Neural progenitor cell (in vitro differentiated cells): Measurements from ENCODE around the gene GABARAP. TPM values are rescaled to one million over a fixed set of nuclear protein-coding genes. Genes with fewer than 3 reads are reported as not detected.
A peak's percentile ranks its signal among the peaks of the same experiment; 100 is the strongest.

Experiments
- DNase-seq: peaks from one replicate; pipeline ENCODE4 v3.0.0-alpha.2; 2016; ENCODE audit warnings: low spot score
- H2AFZ ChIP-seq: fragments of 200-600 bp; sonication (generic); replicated peaks from 2 replicates; pipeline ENCODE4 v1.6.1; 2016; ENCODE audit warnings: antibody characterized with exemption
- H3F3A ChIP-seq: fragments of 200-600 bp; sonication (generic); 2 replicates; pipeline ENCODE4 v1.6.1; 2016; ENCODE audit warnings: antibody characterized with exemption, low read depth
- H3K27ac ChIP-seq: fragments of 200-600 bp; sonication (generic); 2 replicates; pipeline ENCODE4 v1.5.1; 2016; ENCODE audit warnings: mild to moderate bottlenecking
- H3K27me3 ChIP-seq: fragments of 200-600 bp; sonication (generic); 2 replicates; pipeline ENCODE4 v1.6.1; 2016; ENCODE audit warnings: mild to moderate bottlenecking, moderate library complexity
- H3K36me3 ChIP-seq: fragments of 200-600 bp; sonication (generic); 2 replicates; pipeline ENCODE4 v1.5.1; 2016
- H3K4me1 ChIP-seq: fragments of 200-600 bp; sonication (generic); 2 replicates; pipeline ENCODE4 v1.6.1; 2016; ENCODE audit warnings: mixed run types
- H3K4me2 ChIP-seq: fragments of 200-600 bp; sonication (generic); 2 replicates; pipeline ENCODE4 v1.6.1; 2016
- H3K4me3 ChIP-seq: fragments of 200-600 bp; sonication (generic); 2 replicates; pipeline ENCODE4 v1.5.1; 2016
- H3K79me2 ChIP-seq: fragments of 200-600 bp; sonication (generic); 2 replicates; pipeline ENCODE4 v1.6.1; 2016; ENCODE audit warnings: low read depth
- H3K9ac ChIP-seq: fragments of 200-600 bp; sonication (generic); 2 replicates; pipeline ENCODE4 v1.6.1; 2016
- H3K9me3 ChIP-seq: fragments of 200-600 bp; sonication (generic); 2 replicates; pipeline ENCODE4 v1.5.1; 2016; ENCODE audit warnings: low read depth
- H4K20me1 ChIP-seq: fragments of 200-600 bp; sonication (generic); 2 replicates; pipeline ENCODE4 v1.6.1; 2016; ENCODE audit warnings: low read depth
- H3K27ac Mint-ChIP-seq: 3 replicates; pipeline ENCODE4 v1.8.0; 2021; ENCODE audit warnings: mixed read lengths
- H3K27me3 Mint-ChIP-seq: 2 replicates; pipeline ENCODE4 v1.8.0; 2022; ENCODE audit warnings: low read depth, mild to moderate bottlenecking, inconsistent platforms, moderate library complexity, mixed read lengths; ENCODE audit not compliant: insufficient read depth
- H3K36me3 Mint-ChIP-seq: 3 replicates; pipeline ENCODE4 v1.8.0; 2021; ENCODE audit warnings: mixed read lengths
- H3K4me1 Mint-ChIP-seq: 3 replicates; pipeline ENCODE4 v1.8.0; 2021; ENCODE audit warnings: mixed read lengths
- H3K4me3 Mint-ChIP-seq: 3 replicates; pipeline ENCODE4 v1.8.0; 2021; ENCODE audit warnings: mild to moderate bottlenecking, moderate library complexity, mixed read lengths
- H3K9me3 Mint-ChIP-seq: 3 replicates; pipeline ENCODE4 v1.8.0; 2020; ENCODE audit warnings: mixed read lengths
- EZH2 ChIP-seq: fragments of 200-600 bp; sonication (generic); IDR thresholded peaks from 2 replicates; pipeline ENCODE4 v1.6.1; 2017; ENCODE audit warnings: antibody characterized with exemption, mild to moderate bottlenecking, moderate library complexity
- EZH2phosphoT487 ChIP-seq: fragments of 200-600 bp; sonication (generic); IDR thresholded peaks from 2 replicates; pipeline ENCODE4 v1.6.1; 2017; ENCODE audit warnings: antibody characterized with exemption
- total RNA-seq: library from RNA; depleted of rRNA; stranded (reverse); fragments of >200 nt; gene quantifications from 2 replicates; pipeline ENCODE4 v1.2.3, GENCODE V29; 2015; ENCODE audit warnings: low replicate concordance
- TF ChIP-seq, protein P1 (sequence below): fragments of 200-600 bp; sonication (generic); IDR thresholded peaks from 2 replicates; pipeline ENCODE4 v1.5.1; 2017; ENCODE audit warnings: antibody characterized with exemption, mild to moderate bottlenecking

Gene GABARAP
- total RNA-seq, 1 donor from 2014 or later: 225 TPM

DNA sequence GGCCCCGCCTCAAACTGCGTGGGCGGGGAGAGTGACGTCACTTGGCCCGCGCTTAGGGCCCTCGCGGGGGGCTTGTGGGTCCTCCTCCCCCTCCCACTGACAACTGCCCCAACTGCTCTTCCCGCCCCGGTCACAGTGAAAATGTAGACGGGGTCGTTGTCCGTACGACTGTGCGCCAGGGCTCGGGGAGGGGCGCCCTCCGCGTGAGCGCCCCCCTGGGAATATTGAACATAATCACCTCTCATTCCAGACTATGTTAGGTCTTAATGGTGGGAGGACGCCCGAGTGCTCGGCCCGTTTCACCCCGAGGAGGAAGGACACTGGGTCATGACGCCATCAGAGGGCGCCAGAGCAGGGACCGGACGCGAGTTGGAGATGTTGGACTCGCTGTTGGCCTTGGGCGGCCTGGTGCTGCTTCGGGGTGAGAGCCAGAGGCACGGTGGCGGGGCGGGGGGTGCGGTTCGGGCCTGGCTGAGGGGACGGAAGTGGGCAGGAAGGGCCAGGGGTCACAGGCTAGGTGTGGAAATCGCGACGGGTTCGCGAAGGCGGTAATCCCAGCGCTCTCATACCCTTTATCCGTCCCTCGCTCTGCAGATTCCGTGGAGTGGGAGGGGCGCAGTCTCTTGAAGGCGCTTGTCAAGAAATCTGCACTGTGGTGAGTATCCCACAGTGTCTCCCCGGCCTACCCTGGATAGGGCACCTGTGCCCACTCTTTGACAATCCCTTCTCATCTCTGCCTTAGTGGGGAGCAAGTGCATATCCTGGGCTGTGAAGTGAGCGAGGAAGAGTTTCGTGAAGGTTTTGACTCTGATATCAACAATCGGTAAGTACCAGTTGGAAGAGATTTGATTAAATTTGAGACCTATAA is 10.2 kb upstream of the GABARAP start, which contains the start of gene ELP5:
Gene ELP5 (plus strand): TSS at position 40 of the 868 bp plus-strand sequence. CDS start 336 bp downstream, at position 376.
- H3K9me3 Mint-ChIP-seq: no peaks in the 10 kb centered on the region
- peak within 1 kb of the TSS; percentile 99 for H3K27ac Mint-ChIP-seq
- H3K36me3 Mint-ChIP-seq: peaks cover 19% of the 10 kb centered on the region
- H3K27me3 ChIP-seq: no peaks in the 10 kb centered on the region
- H4K20me1 ChIP-seq: peaks cover 32% of the 10 kb centered on the region
- peaks cover 3% of the 10 kb centered on the region for H3K36me3 ChIP-seq
- H3K9ac ChIP-seq: peak within 1 kb of the TSS; percentile 72
- DNase-seq: peak; percentile 98
- TF ChIP-seq, protein P1, sequence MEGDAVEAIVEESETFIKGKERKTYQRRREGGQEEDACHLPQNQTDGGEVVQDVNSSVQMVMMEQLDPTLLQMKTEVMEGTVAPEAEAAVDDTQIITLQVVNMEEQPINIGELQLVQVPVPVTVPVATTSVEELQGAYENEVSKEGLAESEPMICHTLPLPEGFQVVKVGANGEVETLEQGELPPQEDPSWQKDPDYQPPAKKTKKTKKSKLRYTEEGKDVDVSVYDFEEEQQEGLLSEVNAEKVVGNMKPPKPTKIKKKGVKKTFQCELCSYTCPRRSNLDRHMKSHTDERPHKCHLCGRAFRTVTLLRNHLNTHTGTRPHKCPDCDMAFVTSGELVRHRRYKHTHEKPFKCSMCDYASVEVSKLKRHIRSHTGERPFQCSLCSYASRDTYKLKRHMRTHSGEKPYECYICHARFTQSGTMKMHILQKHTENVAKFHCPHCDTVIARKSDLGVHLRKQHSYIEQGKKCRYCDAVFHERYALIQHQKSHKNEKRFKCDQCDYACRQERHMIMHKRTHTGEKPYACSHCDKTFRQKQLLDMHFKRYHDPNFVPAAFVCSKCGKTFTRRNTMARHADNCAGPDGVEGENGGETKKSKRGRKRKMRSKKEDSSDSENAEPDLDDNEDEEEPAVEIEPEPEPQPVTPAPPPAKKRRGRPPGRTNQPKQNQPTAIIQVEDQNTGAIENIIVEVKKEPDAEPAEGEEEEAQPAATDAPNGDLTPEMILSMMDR: peak; percentile 44
- TF ChIP-seq EZH2: peak; percentile 37
- TF ChIP-seq EZH2phosphoT487: peak; percentile 28
- peak within 1 kb of the TSS; percentile 61 for H3K4me3 ChIP-seq
- peaks cover 12% of the 10 kb centered on the region for H3K27me3 Mint-ChIP-seq
- peaks cover 52% of the 10 kb centered on the region for H3K79me2 ChIP-seq
- peak within 1 kb of the TSS; percentile 85 for H2AFZ ChIP-seq
- peaks cover 18% of the 10 kb centered on the region for H3F3A ChIP-seq
- H3K4me1 ChIP-seq: peaks cover 16% of the 10 kb centered on the region
- peak within 1 kb of the TSS; percentile 89 for H3K4me3 Mint-ChIP-seq
- peaks cover 34% of the 10 kb centered on the region for H3K4me1 Mint-ChIP-seq
- H3K4me2 ChIP-seq: peak within 1 kb of the TSS; percentile 100
- peak within 1 kb of the TSS; percentile 98 for H3K27ac ChIP-seq
- no peaks in the 10 kb centered on the region for H3K9me3 ChIP-seq

DNA sequence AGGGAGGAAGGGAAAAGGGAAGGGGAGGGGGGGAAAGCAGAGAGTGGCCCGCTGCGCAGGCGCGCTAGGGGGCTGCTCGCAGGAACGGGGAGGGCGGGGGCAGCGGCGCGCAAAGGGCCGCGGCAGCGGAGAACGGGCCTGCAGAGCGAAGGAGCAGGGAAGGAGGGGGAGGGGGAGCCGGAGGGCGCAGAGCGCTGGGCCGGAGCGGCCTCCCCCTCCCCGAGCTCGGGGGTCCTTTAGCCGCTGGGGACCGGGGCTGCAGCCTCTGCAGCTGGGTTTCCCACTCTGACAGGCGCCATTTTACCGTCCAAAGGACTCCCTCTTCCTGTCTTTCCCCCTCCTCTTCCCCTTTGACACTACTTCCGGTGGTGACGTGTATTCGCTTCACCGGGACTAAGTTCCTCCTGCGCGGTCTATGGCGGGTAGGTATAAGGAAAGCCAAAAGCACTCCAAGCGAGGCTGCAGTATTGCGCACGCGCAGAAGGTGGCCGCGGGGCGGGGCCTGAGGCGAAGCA is 9.5 kb upstream of the GABARAP start, which contains the start of gene CTDNEP1:
Gene CTDNEP1 (minus strand): TSS at position 74 of the 515 bp plus-strand sequence. CDS start 438 bp downstream, outside the sequence.
- Histone ChIP-seq H3K4me3 (peak within 1 kb of the TSS; percentile 61), H3F3A (peaks cover 18% of the 10 kb centered on the region), H3K4me2 (peak within 1 kb of the TSS; percentile 100), H3K9me3 (no peaks in the 10 kb centered on the region), H3K9ac (peak within 1 kb of the TSS; percentile 72), H4K20me1 (peaks cover 34% of the 10 kb centered on the region), H3K36me3 (peaks cover 3% of the 10 kb centered on the region), H3K27ac (peak within 1 kb of the TSS; percentile 98), H3K4me1 (peaks cover 16% of the 10 kb centered on the region), H3K79me2 (peaks cover 59% of the 10 kb centered on the region), H3K27me3 (no peaks in the 10 kb centered on the region), H2AFZ (peak within 1 kb of the TSS; percentile 85)
- H3K27me3 Mint-ChIP-seq: peaks cover 12% of the 10 kb centered on the region
- H3K9me3 Mint-ChIP-seq: no peaks in the 10 kb centered on the region
- H3K4me3 Mint-ChIP-seq: peak within 1 kb of the TSS; percentile 89
- H3K27ac Mint-ChIP-seq: peak within 1 kb of the TSS; percentile 99
- H3K36me3 Mint-ChIP-seq: peaks cover 19% of the 10 kb centered on the region
- no peak for TF ChIP-seq EZH2
- TF ChIP-seq, protein P1: no peak
- H3K4me1 Mint-ChIP-seq: peaks cover 34% of the 10 kb centered on the region
- DNase-seq: peak; percentile 90

DNA sequence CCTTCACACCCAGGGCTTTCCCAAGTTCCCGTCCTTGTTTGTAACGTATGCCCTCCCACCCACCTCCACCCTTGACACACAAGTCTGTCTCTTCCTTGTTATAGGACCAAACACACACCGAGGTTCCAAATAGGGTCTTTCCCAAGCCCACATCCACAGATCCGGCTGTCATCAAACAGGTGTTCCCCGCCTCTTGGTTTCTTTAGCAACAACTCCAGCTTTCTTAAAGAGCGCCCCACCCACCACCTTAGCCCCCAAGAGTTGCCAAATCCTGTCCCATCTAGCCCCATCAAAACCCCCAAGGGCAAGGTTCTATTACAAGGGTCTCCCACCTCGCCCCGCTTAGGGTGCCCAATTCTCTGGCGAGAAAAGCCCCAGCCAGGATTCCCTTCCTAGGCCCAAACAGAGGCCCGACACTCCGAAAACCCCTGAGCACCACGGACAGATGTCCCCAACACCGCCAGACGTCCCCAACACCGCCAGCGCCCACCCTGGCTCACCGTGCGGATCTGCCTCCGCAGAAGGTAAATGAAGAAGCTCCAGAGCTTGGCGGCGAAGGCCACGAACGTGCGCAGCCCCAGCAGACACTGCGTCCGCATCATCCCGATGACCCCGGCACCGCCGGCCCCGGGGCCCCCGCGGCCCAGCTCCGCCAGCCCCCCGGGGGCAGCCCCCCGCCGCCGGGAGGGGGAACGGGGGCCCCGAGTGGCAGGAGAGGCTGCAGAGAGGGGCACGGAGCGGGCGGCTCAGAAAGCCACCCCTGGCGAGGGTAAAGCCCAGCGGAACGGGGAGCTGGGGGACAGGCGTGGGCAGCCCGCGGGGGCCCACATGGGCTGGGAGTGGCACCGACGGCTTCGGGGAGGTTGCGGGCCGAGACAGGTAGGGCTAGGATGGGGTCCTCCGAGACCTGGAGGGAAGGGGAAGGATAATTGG is 8.7 kb upstream of the GABARAP start:
- H3K36me3 Mint-ChIP-seq: peaks cover 22% of the 10 kb centered on the region
- Histone ChIP-seq H3F3A (peaks cover 18% of the 10 kb centered on the region), H3K4me3 (peak overlapping the region; percentile 61), H3K27ac (peak overlapping the region; percentile 98), H3K9me3 (no peaks in the 10 kb centered on the region), H3K4me1 (peaks cover 16% of the 10 kb centered on the region), H3K27me3 (no peaks in the 10 kb centered on the region), H3K36me3 (peaks cover 3% of the 10 kb centered on the region), H2AFZ (no peak overlapping the region), H4K20me1 (peaks cover 34% of the 10 kb centered on the region), H3K79me2 (peaks cover 61% of the 10 kb centered on the region), H3K9ac (peak overlapping the region; percentile 72), H3K4me2 (peak overlapping the region; percentile 100)
- peaks cover 12% of the 10 kb centered on the region for H3K27me3 Mint-ChIP-seq
- peaks cover 34% of the 10 kb centered on the region for H3K4me1 Mint-ChIP-seq
- peak overlapping the region; percentile 95 for H3K27ac Mint-ChIP-seq
- DNase-seq: peak; percentile 38
- TF ChIP-seq, protein P1: no peak
- TF ChIP-seq EZH2: no peak
- no peak for TF ChIP-seq EZH2phosphoT487
- H3K9me3 Mint-ChIP-seq: no peaks in the 10 kb centered on the region
- H3K4me3 Mint-ChIP-seq: peak overlapping the region; percentile 89
